ENCODE measurements around the gene STAT5B. TPM values are rescaled to one million over a fixed set of nuclear protein-coding genes. Genes with fewer than 3 reads are reported as not detected.

STAT5B gene
- total RNA-seq, 1 experiment from 2014 or later: 42.9 TPM

GRCh38 chr17:42296012-42296411, 19.8 kb upstream of the STAT5B start:
- Histone ChIP-seq H2BK120ac (ENCODE audit: low read depth, low read length, poor library complexity, severe bottlenecking) (no peak overlapping the region), H4K91ac (ENCODE audit: insufficient read length, low read depth, low read length) (no peak overlapping the region), H2AK5ac (ENCODE audit: insufficient read length, low read length) (no peak overlapping the region), H3K4me2 (ENCODE audit: insufficient read depth, insufficient read length, low read length) (no peak overlapping the region), H3K27ac (ENCODE audit: insufficient read length, low read depth, low read length) (no peak overlapping the region), H3K23me2 (ENCODE audit: insufficient read length, low read depth, low read length, poor library complexity, severe bottlenecking) (no peaks in the 10 kb centered on the region), H3K4me1 (ENCODE audit: insufficient read depth, low read length) (no peaks in the 10 kb centered on the region), H3T11ph (ENCODE audit: low read length) (no peak overlapping the region), H4K8ac (replicated peaks; ENCODE audit: insufficient read length, low read depth, low read length) (no peak overlapping the region), H2BK5ac (ENCODE audit: insufficient read length, low read length) (no peak overlapping the region), H2BK12ac (ENCODE audit: insufficient read length, low read depth, low read length) (no peak overlapping the region), H4K20me1 (ENCODE audit: control insufficient read depth, insufficient read depth, insufficient read length) (no peaks in the 10 kb centered on the region), H3K9ac (ENCODE audit: extremely low read depth, insufficient read length, low read length) (no peak overlapping the region), H3K18ac (ENCODE audit: insufficient read length, low read depth, low read length) (no peak overlapping the region), H3K9me3 (ENCODE audit: control insufficient read depth, low read depth, low read length) (no peaks in the 10 kb centered on the region), H2BK15ac (ENCODE audit: low read depth, low read length) (no peak overlapping the region), H2BK20ac (ENCODE audit: low read depth, low read length, poor library complexity, severe bottlenecking) (no peak overlapping the region), H3K79me1 (ENCODE audit: insufficient read depth, low read depth, low read length, poor library complexity, severe bottlenecking) (no peaks in the 10 kb centered on the region), H2AFZ (ENCODE audit: low read length) (no peak overlapping the region), H3K79me2 (ENCODE audit: insufficient read depth, low read length) (no peaks in the 10 kb centered on the region), H3K4ac (ENCODE audit: low read depth, low read length) (no peak overlapping the region), H3K14ac (ENCODE audit: insufficient read depth, low read length) (no peak overlapping the region), H3K56ac (ENCODE audit: insufficient read length, low read depth, low read length) (no peak overlapping the region), H3K27me3 (ENCODE audit: insufficient read depth, low read length) (no peaks in the 10 kb centered on the region), H4K5ac (ENCODE audit: insufficient read length, low read depth, low read length) (no peak overlapping the region), H3K23ac (ENCODE audit: insufficient read length, low read depth, low read length) (no peak overlapping the region)
- DNase-seq: no peak
- H3K36me3 Mint-ChIP-seq (ENCODE audit: insufficient read depth in 1 of 3, low read depth in 3 of 3): peaks cover 0 to under 1% (median 0%) of the 10 kb centered on the region in 3 experiments; a peak in 1 of 7 replicates
- H3K9me3 Mint-ChIP-seq: no peaks in the 10 kb centered on the region
- peaks cover 1% of the 10 kb centered on the region for H3K27me3 Mint-ChIP-seq (ENCODE audit: low read depth)
- WGBS (ENCODE audit: extremely low coverage, insufficient read length, low lambda C conversion rate): no CpG with 5 or more reads among the region's 3 CpGs
- H3K27ac Mint-ChIP-seq: no peak overlapping the region
- no peak for TF ChIP-seq CTCF (conservative IDR thresholded peaks at IDR 0.05)
- H3K4me1 Mint-ChIP-seq: no peaks in the 10 kb centered on the region
- no peak overlapping the region for H3K4me3 Mint-ChIP-seq

Data from H9 (cell line).